HepG2 (cell line): ENCODE measurements around the gene ERBB4.

ENCODE experiments used
- CTCF ChIP-seq: sonication (generic); formaldehyde crosslinking; IDR thresholded peaks from 2 replicates; pipeline ENCODE4 v1.5.0; 2020; ENCODE audit warnings: mild to moderate bottlenecking, missing genetic modification reagents, moderate library complexity
- HNRNPUL1 ChIP-seq: fragments of 200-400 bp; formaldehyde crosslinking; IDR thresholded peaks from 2 replicates; pipeline ENCODE4 v1.6.1; 2017; ENCODE audit warnings: low read depth, mild to moderate bottlenecking, low read length, moderate library complexity
- RBAK ChIP-seq: sonication (generic); formaldehyde crosslinking; IDR thresholded peaks from 2 replicates; pipeline ENCODE4 v1.5.1; 2020; ENCODE audit warnings: mild to moderate bottlenecking, missing genetic modification reagents
- TBP ChIP-seq: sonication (generic); formaldehyde crosslinking; IDR thresholded peaks from 2 replicates; pipeline ENCODE4 v1.5.0; 2020; ENCODE audit warnings: missing genetic modification reagents
- ZFP91 ChIP-seq: sonication (generic); formaldehyde crosslinking; IDR thresholded peaks from 2 replicates; pipeline ENCODE4 v1.9.0; 2022; ENCODE audit warnings: missing genetic modification reagents, mild to moderate bottlenecking, borderline replicate concordance
- ZNF24 ChIP-seq: fragments of 450-650 bp; IDR thresholded peaks from 2 replicates; pipeline ENCODE4 v1.6.1; 2017; ENCODE audit warnings: antibody characterized with exemption, mild to moderate bottlenecking
- ZNF251 ChIP-seq: sonication (generic); formaldehyde crosslinking; IDR thresholded peaks from 2 replicates; pipeline ENCODE4 v1.9.0; 2021; ENCODE audit warnings: mild to moderate bottlenecking, missing genetic modification reagents
- ZNF510 ChIP-seq: sonication (generic); formaldehyde crosslinking; IDR thresholded peaks from 2 replicates; pipeline ENCODE4 v1.4.0; 2020; ENCODE audit warnings: low read depth, mild to moderate bottlenecking, missing genetic modification reagents

GRCh38 chr2:211429256-211429920 lies 1109.2 kb downstream of the ERBB4 start:
- TF ChIP-seq CTCF (no peak), ZNF510 (no peak), RBAK (no peak), ZFP91 (CRISPR knock-in tag) (no peak), HNRNPUL1 (no peak), TBP (CRISPR knock-in tag) (no peak), ZNF251 (CRISPR knock-in tag) (no peak), ZNF24 (no peak)
